ENCODE measurements around the gene ZNF277. TPM values are rescaled to one million over a fixed set of nuclear protein-coding genes. Genes with fewer than 3 reads are reported as not detected.

Gene ZNF277
- total and polyA plus RNA-seq, 4 donors: 7.8 to 23.5 (median 14.5) TPM

- no peaks in the 10 kb centered on the region for H3K36me3 ChIP-seq (ENCODE audit: control insufficient read depth in 4 of 4, insufficient read depth in 3 of 4, low read depth in 1 of 4, low read length in 3 of 4)
- no peaks in the 10 kb centered on the region for H3K27me3 ChIP-seq (ENCODE audit: control insufficient read depth in 4 of 4, insufficient read depth in 4 of 4, low read length in 3 of 4)
- no peak overlapping the region for H3K4me3 ChIP-seq (ENCODE audit: low read depth in 1 of 3, low read length in 3 of 3)
- no peaks in the 10 kb centered on the region for H3K9me3 ChIP-seq (ENCODE audit: control insufficient read depth in 4 of 4, low read length in 3 of 4)
- WGBS: 67% methylated on average over 4 of the region's 4 CpGs
- H3K4me1 ChIP-seq (ENCODE audit: control insufficient read depth in 4 of 4, insufficient read depth in 4 of 4, low read length in 3 of 4): peaks cover 2 to 28% (median 24%) of the 10 kb centered on the region in 4 donors
- TF ChIP-seq MAX (IDR thresholded peaks at IDR 0.05): no peak
- no peak for TF ChIP-seq HNF4G (IDR thresholded peaks at IDR 0.05)
- no peak for TF ChIP-seq FOXA1 (IDR thresholded peaks at IDR 0.05)
- no peak for TF ChIP-seq EGR1 (IDR thresholded peaks at IDR 0.05; ENCODE audit: low read depth in 2 of 2)
- no peak for TF ChIP-seq HNF4A (conservative IDR thresholded peaks at IDR 0.05)
- TF ChIP-seq FOXA2 (IDR thresholded peaks at IDR 0.05): no peak
- no peak for TF ChIP-seq ZBTB33 (IDR thresholded peaks at IDR 0.05)
- TF ChIP-seq GABPA (IDR thresholded peaks at IDR 0.05 in 1 of 2, conservative IDR thresholded peaks at IDR 0.05 in 1 of 2): no peak
- no peak for TF ChIP-seq RXRA (IDR thresholded peaks at IDR 0.05)
- no peak for DNase-seq (ENCODE audit: low spot score)
- H3K9ac ChIP-seq (ENCODE audit: low read depth in 1 of 2, low read length in 2 of 2): no peak overlapping the region
- H3K27ac ChIP-seq (ENCODE audit: low read depth in 1 of 2, low read length in 2 of 2): peak overlapping the region in 1 of 2 donors; percentile 88
Measured at GRCh38 chr7:112203365-112203739, 3.1 kb upstream of the ZNF277 start.

GRCh38 chr7:112204499-112205342 is 1.8 kb upstream of the ZNF277 start:
- no peak for TF ChIP-seq FOXA1 (IDR thresholded peaks at IDR 0.05)
- TF ChIP-seq MAX (IDR thresholded peaks at IDR 0.05): no peak
- no peak for TF ChIP-seq SP1 (IDR thresholded peaks at IDR 0.05)
- no peak for TF ChIP-seq CTCF (IDR thresholded peaks at IDR 0.05; ENCODE audit: low read depth, low read length, missing input control)
- no peak for DNase-seq (ENCODE audit: low spot score)
- WGBS: under 1% methylated on average over 14 of the region's 14 CpGs
- Histone ChIP-seq H3K9ac (ENCODE audit: low read depth in 1 of 2, low read length in 2 of 2) (peak overlapping the region; percentile 73 to 77), H3K27me3 (ENCODE audit: control insufficient read depth in 4 of 4, insufficient read depth in 4 of 4, low read length in 3 of 4) (no peaks in the 10 kb centered on the region), H3K36me3 (ENCODE audit: control insufficient read depth in 4 of 4, insufficient read depth in 3 of 4, low read depth in 1 of 4, low read length in 3 of 4) (no peaks in the 10 kb centered on the region), H3K9me3 (ENCODE audit: control insufficient read depth in 4 of 4, low read length in 3 of 4) (no peaks in the 10 kb centered on the region), H3K27ac (ENCODE audit: low read depth in 1 of 2, low read length in 2 of 2) (peak overlapping the region; percentile 88 to 93), H3K4me3 (ENCODE audit: low read depth in 1 of 3, low read length in 3 of 3) (peak overlapping the region; percentile 54 to 75 (median 75)), H3K4me1 (ENCODE audit: control insufficient read depth in 4 of 4, insufficient read depth in 4 of 4, low read length in 3 of 4) (peaks cover 2 to 28% (median 21%) of the 10 kb centered on the region in 4 donors)
